Measurements from ENCODE around the gene DAB2IP.

DAB2IP gene

DNA sequence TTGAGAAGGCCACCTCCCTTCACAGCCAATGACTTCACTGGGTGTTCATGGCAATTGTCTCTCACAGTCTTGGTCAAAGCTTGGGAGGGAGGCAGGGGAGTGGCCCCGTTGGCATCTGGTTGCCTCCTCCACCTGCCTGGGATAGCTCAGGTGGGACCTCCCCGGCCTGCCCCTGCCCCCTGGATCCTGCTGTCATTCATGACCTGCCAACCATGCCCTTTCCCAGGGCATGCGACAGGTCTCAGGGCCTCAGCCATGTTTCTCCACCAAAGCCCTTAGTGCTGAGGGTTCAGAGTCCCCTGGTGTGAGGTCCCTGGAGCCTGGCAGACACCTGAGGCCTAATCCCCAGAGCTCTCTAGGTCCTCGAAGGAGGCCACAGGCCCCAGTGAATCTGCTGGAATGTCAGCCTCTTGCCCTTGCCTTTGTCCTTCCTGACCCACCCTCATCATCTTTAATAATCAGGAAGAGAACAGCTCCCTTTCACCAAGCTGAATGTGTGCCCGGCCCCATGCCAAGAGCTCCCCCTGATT is 5.6 kb downstream of the DAB2IP start:
- Histone ChIP-seq H3K9ac (ENCODE audit: low read depth, low read length) (no peak overlapping the region), H3K4me1 (ENCODE audit: insufficient read depth, low read length) (peaks cover 6% of the 10 kb centered on the region; the same call in 1 of the 2 replicates), H3K27me3 (ENCODE audit: insufficient read depth, low read length) (no peaks in the 10 kb centered on the region; the same call in 1 of the 2 replicates), H3K4me3 (ENCODE audit: low read length) (no peak overlapping the region), H3K9me3 (ENCODE audit: insufficient read depth, low read depth, low read length) (no peaks in the 10 kb centered on the region), H3K27ac (ENCODE audit: low read depth, low read length) (no peak overlapping the region), H3K36me3 (ENCODE audit: insufficient read depth, low read length) (peaks cover 5% of the 10 kb centered on the region; the same call in 1 of the 2 replicates)
- WGBS, result 92% methylated on average over 5 of the region's 5 CpGs

DNA sequence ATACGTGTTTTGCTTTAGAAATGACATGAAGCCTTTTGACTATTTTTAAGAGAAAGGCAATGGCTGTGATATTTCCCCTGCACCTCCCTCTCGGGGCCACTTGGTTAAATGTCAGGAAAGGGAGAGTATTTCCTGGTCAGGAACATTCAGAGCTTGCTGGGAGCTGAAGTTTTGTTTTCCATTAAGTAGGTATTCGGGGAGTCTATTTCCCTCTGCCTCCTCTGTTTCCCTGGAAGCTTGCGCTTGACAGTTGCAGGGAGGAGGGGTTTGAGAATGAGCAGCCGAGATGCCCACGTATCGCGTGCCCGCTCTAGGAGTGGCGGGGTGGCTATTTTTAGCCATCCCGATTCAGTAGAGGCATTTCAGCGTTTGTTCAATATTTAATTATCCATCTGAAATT is 6.7 kb downstream of the DAB2IP start:
- no peak overlapping the region for H3K4me3 ChIP-seq (ENCODE audit: low read length)

DNA sequence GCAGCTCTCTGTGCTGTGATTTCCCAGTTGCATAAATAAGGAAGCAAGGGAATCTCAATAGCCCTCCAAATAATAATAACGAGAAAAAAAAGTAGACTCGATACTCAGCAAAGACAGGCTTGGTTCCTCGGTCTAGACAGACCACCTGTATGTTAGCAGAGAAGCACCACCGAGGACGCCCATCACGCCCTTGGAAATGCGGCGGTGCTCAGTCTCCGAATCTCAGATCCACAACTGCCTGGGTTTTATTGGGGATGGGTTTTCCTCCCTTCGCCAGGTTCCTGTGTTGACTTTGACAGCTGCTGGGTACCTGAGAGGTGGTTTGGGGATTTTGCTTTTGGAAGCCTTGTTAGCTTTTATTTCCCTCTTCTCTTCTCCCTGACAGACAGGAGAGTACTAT is 7.2 kb downstream of the DAB2IP start:
- no peak overlapping the region for H3K9ac ChIP-seq (ENCODE audit: low read depth, low read length)
- WGBS, result 94% methylated on average over 10 of the region's 10 CpGs
- H3K27me3 ChIP-seq (ENCODE audit: insufficient read depth, low read length), result no peaks in the 10 kb centered on the region

More for the DNA sequence above, 6.7 kb downstream of the DAB2IP start:
- Histone ChIP-seq H3K9ac (ENCODE audit: low read depth, low read length) (no peak overlapping the region), H3K27ac (ENCODE audit: low read depth, low read length) (no peak overlapping the region), H3K9me3 (ENCODE audit: insufficient read depth, low read depth, low read length) (no peaks in the 10 kb centered on the region), H3K27me3 (ENCODE audit: insufficient read depth, low read length) (no peaks in the 10 kb centered on the region), H3K4me1 (ENCODE audit: insufficient read depth, low read length) (peaks cover 2% of the 10 kb centered on the region), H3K36me3 (ENCODE audit: insufficient read depth, low read length) (peaks cover 5% of the 10 kb centered on the region; the same call in 1 of the 2 replicates)
- WGBS, result 94% methylated on average over 12 of the region's 12 CpGs

DNA sequence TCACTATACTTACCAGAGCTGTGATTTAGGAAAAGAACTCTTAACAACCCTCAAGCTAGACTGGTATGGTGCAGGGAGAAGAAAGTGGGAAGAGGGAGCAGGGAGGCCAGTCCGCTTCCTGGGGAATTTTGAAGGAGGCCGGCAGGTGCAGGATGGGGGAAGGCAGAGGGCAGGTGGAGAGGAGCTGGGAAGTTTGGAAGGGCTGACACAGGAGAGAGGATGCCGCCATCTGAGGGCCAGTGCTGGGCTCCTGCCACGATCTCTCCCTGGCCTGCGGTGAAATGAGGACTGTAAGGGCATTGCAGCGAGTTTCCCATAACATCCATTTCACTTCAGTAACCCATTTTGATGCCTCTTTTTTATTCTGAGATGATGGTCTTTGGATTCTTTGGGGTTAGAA is 8.9 kb downstream of the DAB2IP start:
- H3K27ac ChIP-seq (ENCODE audit: low read depth, low read length), result no peak overlapping the region
- H3K4me1 ChIP-seq (ENCODE audit: insufficient read depth, low read length), result peaks cover 7% of the 10 kb centered on the region
- H3K9ac ChIP-seq (ENCODE audit: low read depth, low read length), result no peak overlapping the region
- 72% methylated on average over 6 of the region's 6 CpGs for WGBS
- peaks cover 5% of the 10 kb centered on the region; the same call in 1 of the 2 replicates for H3K36me3 ChIP-seq (ENCODE audit: insufficient read depth, low read length)
- H3K4me3 ChIP-seq (ENCODE audit: low read length), result no peak overlapping the region
- H3K27me3 ChIP-seq (ENCODE audit: insufficient read depth, low read length), result no peaks in the 10 kb centered on the region
- H3K9me3 ChIP-seq (ENCODE audit: insufficient read depth, low read depth, low read length), result no peaks in the 10 kb centered on the region

More for the DNA sequence above, 7.2 kb downstream of the DAB2IP start:
- no peaks in the 10 kb centered on the region for H3K9me3 ChIP-seq (ENCODE audit: insufficient read depth, low read depth, low read length)
- peaks cover 6% of the 10 kb centered on the region for H3K4me1 ChIP-seq (ENCODE audit: insufficient read depth, low read length)
- no peak overlapping the region for H3K27ac ChIP-seq (ENCODE audit: low read depth, low read length)
- H3K4me3 ChIP-seq (ENCODE audit: low read length), result no peak overlapping the region
- H3K36me3 ChIP-seq (ENCODE audit: insufficient read depth, low read length), result peaks cover 5% of the 10 kb centered on the region; the same call in 1 of the 2 replicates

DNA sequence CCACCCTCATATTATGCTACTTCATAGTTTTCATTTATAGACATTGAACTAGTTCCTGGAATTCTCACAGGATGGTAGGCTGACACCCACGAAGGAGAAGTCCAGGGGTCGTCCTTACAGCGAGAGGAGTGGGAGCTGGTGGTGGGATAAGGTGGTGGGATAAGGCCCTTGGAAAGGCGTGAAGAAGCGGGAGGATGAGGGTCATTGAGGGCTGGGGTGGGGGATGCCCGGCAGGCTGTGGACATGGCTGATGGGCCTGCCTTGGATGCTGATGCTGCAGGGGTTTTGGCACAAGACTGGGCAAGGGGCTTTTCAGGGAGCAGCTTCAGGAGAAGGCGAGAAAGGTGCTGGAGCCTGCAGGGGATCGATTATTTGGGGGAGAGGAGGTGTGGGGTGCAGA is 9.4 kb downstream of the DAB2IP start:
- Histone ChIP-seq H3K9me3 (ENCODE audit: insufficient read depth, low read depth, low read length) (no peaks in the 10 kb centered on the region), H3K4me1 (ENCODE audit: insufficient read depth, low read length) (peaks cover 7% of the 10 kb centered on the region), H3K27ac (ENCODE audit: low read depth, low read length) (no peak overlapping the region), H3K4me3 (ENCODE audit: low read length) (no peak overlapping the region), H3K9ac (ENCODE audit: low read depth, low read length) (no peak overlapping the region), H3K27me3 (ENCODE audit: insufficient read depth, low read length) (no peaks in the 10 kb centered on the region), H3K36me3 (ENCODE audit: insufficient read depth, low read length) (peaks cover 5% of the 10 kb centered on the region; the same call in 1 of the 2 replicates)
- WGBS, result 90% methylated on average over 8 of the region's 8 CpGs

DNA sequence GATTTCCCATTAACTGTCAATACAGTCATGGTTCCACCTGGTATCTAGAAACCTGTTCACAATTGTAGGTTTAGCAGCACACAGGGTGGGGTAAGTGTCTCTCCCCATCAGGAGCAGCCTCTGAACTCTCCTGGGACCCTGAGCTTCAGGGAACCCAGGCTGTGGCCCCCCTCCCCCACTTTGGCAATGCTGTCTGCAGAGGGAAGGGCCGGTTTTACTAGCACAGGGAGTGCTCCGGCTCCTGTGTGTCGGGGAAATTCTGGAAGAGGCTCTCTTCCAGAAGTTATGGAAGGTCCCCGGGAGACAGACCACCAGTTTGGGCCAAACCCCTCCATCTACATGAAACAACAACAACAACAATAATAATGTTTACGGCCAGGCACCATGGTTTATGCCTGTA is 9.9 kb downstream of the DAB2IP start:
- Histone ChIP-seq H3K36me3 (ENCODE audit: insufficient read depth, low read length) (peaks cover 3% of the 10 kb centered on the region; the same call in 1 of the 2 replicates), H3K4me1 (ENCODE audit: insufficient read depth, low read length) (peaks cover 7% of the 10 kb centered on the region), H3K27me3 (ENCODE audit: insufficient read depth, low read length) (no peaks in the 10 kb centered on the region), H3K4me3 (ENCODE audit: low read length) (no peak overlapping the region), H3K9me3 (ENCODE audit: insufficient read depth, low read depth, low read length) (no peaks in the 10 kb centered on the region), H3K9ac (ENCODE audit: low read depth, low read length) (no peak overlapping the region), H3K27ac (ENCODE audit: low read depth, low read length) (no peak overlapping the region)
- 95% methylated on average over 5 of the region's 5 CpGs for WGBS

DNA sequence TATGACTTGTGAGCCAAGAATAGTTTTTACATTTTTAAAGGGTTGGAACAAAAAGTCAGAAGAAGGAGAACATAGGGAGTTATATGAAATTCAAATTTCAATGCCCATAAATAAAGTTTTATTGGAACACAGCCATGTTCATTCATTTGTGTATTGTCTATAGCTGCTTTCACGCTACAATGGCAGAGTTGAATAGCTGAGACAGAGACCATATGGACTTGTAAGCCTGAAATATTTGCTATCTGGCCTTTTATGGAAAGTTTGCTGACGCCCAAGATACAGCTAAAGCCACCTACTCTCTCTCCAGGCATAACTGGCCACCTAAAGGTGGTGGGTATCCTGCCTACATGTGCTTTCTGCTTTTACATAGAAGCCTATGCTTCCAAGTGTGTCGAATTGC is 10.9 kb downstream of the DAB2IP start:
- Histone ChIP-seq H3K4me1 (ENCODE audit: insufficient read depth, low read length) (peaks cover 7% of the 10 kb centered on the region), H3K9ac (ENCODE audit: low read depth, low read length) (no peak overlapping the region), H3K27me3 (ENCODE audit: insufficient read depth, low read length) (no peaks in the 10 kb centered on the region), H3K9me3 (ENCODE audit: insufficient read depth, low read depth, low read length) (no peaks in the 10 kb centered on the region), H3K27ac (ENCODE audit: low read depth, low read length) (no peak overlapping the region), H3K36me3 (ENCODE audit: insufficient read depth, low read length) (no peaks in the 10 kb centered on the region), H3K4me3 (ENCODE audit: low read length) (no peak overlapping the region)
- WGBS, result 90% methylated on average over 3 of the region's 3 CpGs

DNA sequence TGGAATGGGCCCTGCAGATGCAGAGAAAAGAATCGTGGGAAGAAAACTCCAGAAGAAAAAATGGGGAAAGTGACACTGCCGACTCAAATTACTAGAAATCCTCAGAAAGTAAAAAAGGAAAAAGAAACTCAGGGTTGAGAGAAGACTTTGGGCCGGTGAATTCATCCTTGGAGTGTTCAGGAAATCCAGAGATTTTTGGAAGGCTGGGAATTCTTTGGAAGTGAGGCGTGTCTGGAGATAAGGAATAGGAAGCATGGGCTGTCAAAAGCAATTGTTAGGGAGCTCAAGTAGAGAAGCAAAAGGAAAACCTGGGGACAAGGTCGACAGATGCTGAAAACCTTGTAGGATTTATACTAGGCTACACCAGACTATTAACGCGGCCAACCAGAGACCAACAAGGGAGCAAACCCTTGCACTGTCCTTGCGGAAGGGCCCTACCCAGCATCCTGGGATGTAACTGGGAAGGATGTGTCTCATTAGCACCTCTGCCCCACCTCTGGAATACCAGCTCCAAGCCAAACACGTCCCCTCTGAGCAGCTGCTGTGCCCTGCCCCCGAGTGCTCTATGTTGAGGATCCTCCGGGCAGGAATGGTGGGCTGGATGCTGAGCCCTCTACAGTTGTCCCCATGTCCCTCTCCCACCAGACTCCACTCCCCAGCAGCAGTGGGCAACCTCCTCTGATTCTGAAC is 11.6 kb downstream of the DAB2IP start:
- WGBS, result 63% methylated on average over 11 of the region's 11 CpGs
- H3K4me1 ChIP-seq (ENCODE audit: insufficient read depth, low read length), result peaks cover 7% of the 10 kb centered on the region

DNA sequence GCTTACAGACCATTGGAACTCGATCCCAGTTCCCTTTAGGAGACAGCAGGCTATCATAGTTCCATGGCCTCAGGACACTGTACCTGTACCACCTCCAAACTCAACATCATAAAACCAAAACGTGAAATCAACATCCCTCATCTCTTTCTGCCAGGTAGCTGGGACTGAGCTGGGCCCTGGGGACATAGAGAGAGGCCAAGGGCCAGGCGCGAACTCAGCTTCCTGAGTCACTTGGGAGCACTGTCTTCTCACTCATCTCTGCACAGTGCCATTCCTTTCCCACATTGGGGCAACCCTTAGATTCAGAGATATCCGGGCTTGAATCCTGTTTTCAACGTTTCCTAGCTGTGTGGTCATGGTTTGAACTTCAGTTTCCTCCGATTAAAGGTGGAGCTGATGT is 12.2 kb downstream of the DAB2IP start:
- H3K4me1 ChIP-seq (ENCODE audit: insufficient read depth, low read length), result peaks cover 7% of the 10 kb centered on the region
- no peaks in the 10 kb centered on the region for H3K36me3 ChIP-seq (ENCODE audit: insufficient read depth, low read length)
- H3K9me3 ChIP-seq (ENCODE audit: insufficient read depth, low read depth, low read length), result no peaks in the 10 kb centered on the region
- no peak overlapping the region for H3K4me3 ChIP-seq (ENCODE audit: low read length)
- WGBS, result 84% methylated on average over 7 of the region's 7 CpGs
- no peak overlapping the region for H3K27ac ChIP-seq (ENCODE audit: low read depth, low read length)
- no peaks in the 10 kb centered on the region for H3K27me3 ChIP-seq (ENCODE audit: insufficient read depth, low read length)
- no peak overlapping the region for H3K9ac ChIP-seq (ENCODE audit: low read depth, low read length)

More for the DNA sequence above, 11.6 kb downstream of the DAB2IP start:
- H3K27me3 ChIP-seq (ENCODE audit: insufficient read depth, low read length), result no peaks in the 10 kb centered on the region
- H3K9ac ChIP-seq (ENCODE audit: low read depth, low read length), result no peak overlapping the region
- no peaks in the 10 kb centered on the region for H3K36me3 ChIP-seq (ENCODE audit: insufficient read depth, low read length)
- H3K9me3 ChIP-seq (ENCODE audit: insufficient read depth, low read depth, low read length), result no peaks in the 10 kb centered on the region
- no peak overlapping the region for H3K4me3 ChIP-seq (ENCODE audit: low read length)
- no peak overlapping the region for H3K27ac ChIP-seq (ENCODE audit: low read depth, low read length)

DNA sequence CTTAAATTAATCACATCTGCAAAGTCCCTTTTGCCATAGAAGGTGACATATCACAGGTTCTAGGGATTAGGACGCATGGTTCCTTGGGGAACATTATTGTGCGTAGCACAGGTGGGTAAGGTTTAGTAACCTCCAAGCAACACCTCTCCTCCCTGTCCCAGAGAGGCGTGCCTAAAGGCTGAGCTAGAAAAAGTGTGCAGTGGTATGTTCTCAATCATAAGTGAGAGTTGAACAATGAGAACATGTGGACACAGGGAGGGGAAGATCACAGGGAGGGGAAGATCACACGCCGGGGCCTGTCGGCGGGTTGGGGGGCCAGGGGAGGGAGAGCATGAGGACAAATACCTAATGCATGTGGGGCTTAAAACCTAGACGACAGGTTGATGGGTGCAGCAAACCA is 14.9 kb downstream of the DAB2IP start:
- no peaks in the 10 kb centered on the region for H3K27me3 ChIP-seq (ENCODE audit: insufficient read depth, low read length)
- H3K4me3 ChIP-seq (ENCODE audit: low read length), result no peak overlapping the region
- 94% methylated on average over 8 of the region's 8 CpGs for WGBS
- no peaks in the 10 kb centered on the region for H3K9me3 ChIP-seq (ENCODE audit: insufficient read depth, low read depth, low read length)
- H3K9ac ChIP-seq (ENCODE audit: low read depth, low read length), result no peak overlapping the region
- no peak overlapping the region for H3K27ac ChIP-seq (ENCODE audit: low read depth, low read length)
- H3K4me1 ChIP-seq (ENCODE audit: insufficient read depth, low read length), result peaks cover 7% of the 10 kb centered on the region
- no peaks in the 10 kb centered on the region for H3K36me3 ChIP-seq (ENCODE audit: insufficient read depth, low read length)

DNA sequence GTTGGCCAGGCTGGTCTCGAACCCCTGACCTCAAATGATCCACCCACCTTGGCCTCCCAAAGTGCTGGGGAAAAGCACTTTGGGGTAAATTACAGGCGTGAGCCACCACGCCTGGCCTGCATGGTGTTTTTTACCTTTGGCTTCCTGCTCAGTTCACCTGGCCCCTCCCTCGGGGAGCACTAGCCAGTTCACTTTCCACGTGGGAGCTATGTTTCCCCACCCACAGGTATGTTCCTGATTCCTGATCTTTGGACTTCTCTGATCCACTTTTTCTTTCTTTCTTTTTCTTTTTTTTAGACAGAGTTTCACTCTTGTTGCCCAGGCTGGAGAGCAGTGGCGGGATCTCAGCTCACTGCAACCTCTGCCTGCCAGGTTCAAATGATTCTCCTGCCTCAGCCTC is 15.8 kb downstream of the DAB2IP start:
- no peaks in the 10 kb centered on the region for H3K9me3 ChIP-seq (ENCODE audit: insufficient read depth, low read depth, low read length)
- 94% methylated on average over 6 of the region's 6 CpGs for WGBS
- no peak overlapping the region for H3K9ac ChIP-seq (ENCODE audit: low read depth, low read length)
- no peak overlapping the region for H3K4me3 ChIP-seq (ENCODE audit: low read length)
- peaks cover 7% of the 10 kb centered on the region for H3K4me1 ChIP-seq (ENCODE audit: insufficient read depth, low read length)
- no peaks in the 10 kb centered on the region for H3K36me3 ChIP-seq (ENCODE audit: insufficient read depth, low read length)
- no peak overlapping the region for H3K27ac ChIP-seq (ENCODE audit: low read depth, low read length)
- no peaks in the 10 kb centered on the region for H3K27me3 ChIP-seq (ENCODE audit: insufficient read depth, low read length)
